ENCODE data around the gene RTN4RL2. TPM values are rescaled to one million over a fixed set of nuclear protein-coding genes. Genes with fewer than 3 reads are reported as not detected.

The RTN4RL2 gene
- total and polyA plus RNA-seq, 9 of the 15 experiments (the other 6 are each of a cell fraction or from before 2014, with no cell fraction given), result 0.06 to 1.9 (median 0.34) TPM; not detected in 4

DNA sequence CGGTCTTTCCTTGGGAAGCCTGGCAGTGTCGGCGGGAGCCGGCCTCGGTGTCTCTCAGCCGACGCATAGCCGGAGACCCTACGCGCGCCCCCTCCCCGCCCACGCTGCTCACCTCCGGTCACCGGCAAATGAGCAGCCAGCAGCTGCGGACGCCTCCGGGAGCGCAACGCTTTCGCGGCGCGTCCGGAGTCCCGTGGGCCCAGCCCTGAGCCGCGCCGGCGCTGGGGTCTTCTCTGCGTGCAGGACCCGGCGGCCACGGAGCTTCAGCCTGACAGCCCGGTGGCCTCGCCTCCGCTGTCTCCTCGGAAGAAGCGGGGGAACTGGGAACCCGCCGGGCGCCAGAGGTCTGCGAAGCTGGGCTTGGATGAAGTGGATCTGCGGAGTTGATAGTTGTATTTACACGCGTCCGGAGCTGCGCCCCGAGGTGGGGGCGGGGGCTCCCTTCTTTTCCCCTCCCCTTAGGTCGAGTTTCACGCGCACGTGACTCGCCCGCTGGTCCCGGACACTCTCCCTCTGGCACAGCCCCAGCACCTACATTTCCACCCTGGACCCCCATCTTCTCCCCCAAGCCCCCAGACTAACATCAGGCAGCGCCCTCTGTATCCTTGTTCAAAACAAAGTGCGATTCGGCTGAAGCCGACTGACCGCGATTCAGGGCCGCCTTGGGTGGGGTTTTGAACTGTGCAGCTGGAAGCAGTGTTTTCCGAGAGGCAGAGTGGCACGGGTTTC is 55.2 kb downstream of the RTN4RL2 start, which contains the start of gene SLC43A1 (continued):
- TF ChIP-seq, protein P1, sequence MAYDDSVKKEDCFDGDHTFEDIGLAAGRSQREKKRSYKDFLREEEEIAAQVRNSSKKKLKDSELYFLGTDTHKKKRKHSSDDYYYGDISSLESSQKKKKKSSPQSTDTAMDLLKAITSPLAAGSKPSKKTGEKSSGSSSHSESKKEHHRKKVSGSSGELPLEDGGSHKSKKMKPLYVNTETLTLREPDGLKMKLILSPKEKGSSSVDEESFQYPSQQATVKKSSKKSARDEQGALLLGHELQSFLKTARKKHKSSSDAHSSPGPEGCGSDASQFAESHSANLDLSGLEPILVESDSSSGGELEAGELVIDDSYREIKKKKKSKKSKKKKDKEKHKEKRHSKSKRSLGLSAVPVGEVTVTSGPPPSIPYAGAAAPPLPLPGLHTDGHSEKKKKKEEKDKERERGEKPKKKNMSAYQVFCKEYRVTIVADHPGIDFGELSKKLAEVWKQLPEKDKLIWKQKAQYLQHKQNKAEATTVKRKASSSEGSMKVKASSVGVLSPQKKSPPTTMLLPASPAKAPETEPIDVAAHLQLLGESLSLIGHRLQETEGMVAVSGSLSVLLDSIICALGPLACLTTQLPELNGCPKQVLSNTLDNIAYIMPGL (CRISPR knock-in tag; IDR thresholded peaks at IDR 0.05), result no peak
- TF ChIP-seq IFI16 (CRISPR knock-in tag; IDR thresholded peaks at IDR 0.05) (no peak), ZNF274 (IDR thresholded peaks at IDR 0.05; ENCODE audit: borderline replicate concordance, low read depth, low read length) (no peak), NFYB (IDR thresholded peaks at IDR 0.05; ENCODE audit: extremely low read depth, insufficient read length) (no peak), CBX8 (IDR thresholded peaks at IDR 0.05; ENCODE audit: borderline replicate concordance, extremely low read depth, low read depth, low read length, poor library complexity, severe bottlenecking) (no peak), CBFA2T2 (conservative IDR thresholded peaks at IDR 0.05) (peak; percentile 45; the same call in 1 of the 2 replicates), KDM5B (IDR thresholded peaks at IDR 0.05; ENCODE audit: insufficient replicate concordance, low read depth, low read length) (peak; percentile 82), CHD4 (IDR thresholded peaks at IDR 0.05; ENCODE audit: insufficient read depth, insufficient replicate concordance, low read depth, low read length, poor library complexity, severe bottlenecking) (no peak), MCM2 (IDR thresholded peaks at IDR 0.05; ENCODE audit: low read depth) (no peak), GTF2E2 (tag; IDR thresholded peaks at IDR 0.05) (no peak), SAP30 (IDR thresholded peaks at IDR 0.05; ENCODE audit: borderline replicate concordance, insufficient read depth, low read depth, low read length, poor library complexity, severe bottlenecking) (no peak), NR2F6 (CRISPR knock-in tag; IDR thresholded peaks at IDR 0.05) (no peak), RBM15 (IDR thresholded peaks at IDR 0.05; ENCODE audit: insufficient read depth, low read length) (no peak), TBP (optimal IDR thresholded peaks at IDR 0.05; ENCODE audit: low read depth, low read length) (peak; percentile 61), DNMT1 (IDR thresholded peaks at IDR 0.05) (no peak)
- TF ChIP-seq, protein P2, sequence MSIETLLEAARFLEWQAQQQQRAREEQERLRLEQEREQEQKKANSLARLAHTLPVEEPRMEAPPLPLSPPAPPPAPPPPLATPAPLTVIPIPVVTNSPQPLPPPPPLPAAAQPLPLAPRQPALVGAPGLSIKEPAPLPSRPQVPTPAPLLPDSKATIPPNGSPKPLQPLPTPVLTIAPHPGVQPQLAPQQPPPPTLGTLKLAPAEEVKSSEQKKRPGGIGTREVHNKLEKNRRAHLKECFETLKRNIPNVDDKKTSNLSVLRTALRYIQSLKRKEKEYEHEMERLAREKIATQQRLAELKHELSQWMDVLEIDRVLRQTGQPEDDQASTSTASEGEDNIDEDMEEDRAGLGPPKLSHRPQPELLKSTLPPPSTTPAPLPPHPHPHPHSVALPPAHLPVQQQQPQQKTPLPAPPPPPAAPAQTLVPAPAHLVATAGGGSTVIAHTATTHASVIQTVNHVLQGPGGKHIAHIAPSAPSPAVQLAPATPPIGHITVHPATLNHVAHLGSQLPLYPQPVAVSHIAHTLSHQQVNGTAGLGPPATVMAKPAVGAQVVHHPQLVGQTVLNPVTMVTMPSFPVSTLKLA (conservative IDR thresholded peaks at IDR 0.05), result peak; percentile 81 to 88
- TF ChIP-seq, protein P3, sequence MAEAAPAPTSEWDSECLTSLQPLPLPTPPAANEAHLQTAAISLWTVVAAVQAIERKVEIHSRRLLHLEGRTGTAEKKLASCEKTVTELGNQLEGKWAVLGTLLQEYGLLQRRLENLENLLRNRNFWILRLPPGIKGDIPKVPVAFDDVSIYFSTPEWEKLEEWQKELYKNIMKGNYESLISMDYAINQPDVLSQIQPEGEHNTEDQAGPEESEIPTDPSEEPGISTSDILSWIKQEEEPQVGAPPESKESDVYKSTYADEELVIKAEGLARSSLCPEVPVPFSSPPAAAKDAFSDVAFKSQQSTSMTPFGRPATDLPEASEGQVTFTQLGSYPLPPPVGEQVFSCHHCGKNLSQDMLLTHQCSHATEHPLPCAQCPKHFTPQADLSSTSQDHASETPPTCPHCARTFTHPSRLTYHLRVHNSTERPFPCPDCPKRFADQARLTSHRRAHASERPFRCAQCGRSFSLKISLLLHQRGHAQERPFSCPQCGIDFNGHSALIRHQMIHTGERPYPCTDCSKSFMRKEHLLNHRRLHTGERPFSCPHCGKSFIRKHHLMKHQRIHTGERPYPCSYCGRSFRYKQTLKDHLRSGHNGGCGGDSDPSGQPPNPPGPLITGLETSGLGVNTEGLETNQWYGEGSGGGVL (CRISPR knock-in tag; IDR thresholded peaks at IDR 0.05), result no peak
- TF ChIP-seq, protein P4, sequence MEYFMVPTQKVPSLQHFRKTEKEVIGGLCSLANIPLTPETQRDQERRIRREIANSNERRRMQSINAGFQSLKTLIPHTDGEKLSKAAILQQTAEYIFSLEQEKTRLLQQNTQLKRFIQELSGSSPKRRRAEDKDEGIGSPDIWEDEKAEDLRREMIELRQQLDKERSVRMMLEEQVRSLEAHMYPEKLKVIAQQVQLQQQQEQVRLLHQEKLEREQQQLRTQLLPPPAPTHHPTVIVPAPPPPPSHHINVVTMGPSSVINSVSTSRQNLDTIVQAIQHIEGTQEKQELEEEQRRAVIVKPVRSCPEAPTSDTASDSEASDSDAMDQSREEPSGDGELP (CRISPR knock-in tag; IDR thresholded peaks at IDR 0.05; ENCODE audit: borderline replicate concordance), result peak; percentile 63; the same call in 1 of the 2 replicates
